Central memory CD8-positive, alpha-beta T cell (primary cell): Measurements from ENCODE around the gene MALRD1.
"Not testable (repeated sequence)": the region's sequence is repeated elsewhere in the genome, so short reads cannot be mapped to it uniquely, and the experiment has no call there.

ENCODE experiments used
- ATAC-seq: fragments of 150-1000 bp; cut with Tn5 transposase; replicated peaks from 2 replicates; pipeline ENCODE4 v1.10.0; 2022; ENCODE audit warnings: mild to moderate bottlenecking, moderate FRiP score, moderate number of reproducible peaks; ENCODE audit not compliant: poor library complexity, severe bottlenecking; ENCODE audit errors: extremely low read depth
- DNase-seq, 2 donors: peaks; one replicate each; pipeline ENCODE4 v3.0.0; 2021; ENCODE audit warnings: low spot score in 2 of 2
- H3K27ac Mint-ChIP-seq: one replicate; pipeline ENCODE4 v1.8.0; 2022; ENCODE audit warnings: low read depth, mild to moderate bottlenecking, moderate library complexity, mixed read lengths
- H3K27me3 Mint-ChIP-seq: one replicate; pipeline ENCODE4 v1.8.0; 2022; ENCODE audit warnings: mixed read lengths
- H3K36me3 Mint-ChIP-seq: one replicate; pipeline ENCODE4 v1.8.0; 2022; ENCODE audit warnings: mild to moderate bottlenecking, moderate library complexity, mixed read lengths; ENCODE audit not compliant: insufficient read depth
- H3K4me1 Mint-ChIP-seq: one replicate; pipeline ENCODE4 v1.8.0; 2022; ENCODE audit warnings: mixed read lengths
- H3K4me3 Mint-ChIP-seq: one replicate; pipeline ENCODE4 v1.8.0; 2022; ENCODE audit warnings: mild to moderate bottlenecking, moderate library complexity, mixed read lengths
- H3K9me3 Mint-ChIP-seq: one replicate; pipeline ENCODE4 v1.8.0; 2022; ENCODE audit warnings: mixed read lengths

MALRD1 gene

GRCh38 chr10:19491166-19491565 is 442.6 kb downstream of the MALRD1 start:
- H3K4me3 Mint-ChIP-seq: no peak overlapping the region
- H3K36me3 Mint-ChIP-seq: no peaks in the 10 kb centered on the region
- peaks cover 5% of the 10 kb centered on the region for H3K4me1 Mint-ChIP-seq
- H3K27me3 Mint-ChIP-seq: no peaks in the 10 kb centered on the region
- H3K9me3 Mint-ChIP-seq: peaks cover 27% of the 10 kb centered on the region
- DNase-seq (no peak), ATAC-seq (no peak)
- H3K27ac Mint-ChIP-seq: no peak overlapping the region

GRCh38 chr10:19493917-19494316 is 445.3 kb downstream of the MALRD1 start:
- ATAC-seq: no peak
- no peak overlapping the region for H3K27ac Mint-ChIP-seq
- no peak overlapping the region for H3K4me3 Mint-ChIP-seq
- no peak for DNase-seq
- no peaks in the 10 kb centered on the region for H3K36me3 Mint-ChIP-seq
- peaks cover 30% of the 10 kb centered on the region for H3K9me3 Mint-ChIP-seq
- no peaks in the 10 kb centered on the region for H3K27me3 Mint-ChIP-seq
- H3K4me1 Mint-ChIP-seq: peaks cover 3% of the 10 kb centered on the region

- no peaks in the 10 kb centered on the region for H3K36me3 Mint-ChIP-seq
- no peak overlapping the region for H3K27ac Mint-ChIP-seq
- no peak overlapping the region for H3K4me3 Mint-ChIP-seq
- H3K9me3 Mint-ChIP-seq: peaks cover 36% of the 10 kb centered on the region
- H3K4me1 Mint-ChIP-seq: no peaks in the 10 kb centered on the region
- DNase-seq (no peak), ATAC-seq (no peak)
- H3K27me3 Mint-ChIP-seq: no peaks in the 10 kb centered on the region
Measured at GRCh38 chr10:19497026-19497425, 448.4 kb downstream of the MALRD1 start.

- no peak for ATAC-seq
- Mint-ChIP-seq H3K27me3 (no peaks in the 10 kb centered on the region), H3K9me3 (peaks cover 36% of the 10 kb centered on the region), H3K36me3 (no peaks in the 10 kb centered on the region), H3K4me1 (no peaks in the 10 kb centered on the region), H3K4me3 (no peak overlapping the region), H3K27ac (no peak overlapping the region)
- no peak for DNase-seq
Measured at GRCh38 chr10:19498393-19499290, 450.0 kb downstream of the MALRD1 start.

GRCh38 chr10:19499291-19499770 is 450.7 kb downstream of the MALRD1 start:
- Mint-ChIP-seq H3K36me3 (no peaks in the 10 kb centered on the region), H3K9me3 (peaks cover 30% of the 10 kb centered on the region), H3K27me3 (no peaks in the 10 kb centered on the region), H3K27ac (no peak overlapping the region), H3K4me3 (no peak overlapping the region), H3K4me1 (no peaks in the 10 kb centered on the region)
- ATAC-seq (no peak), DNase-seq (no peak)

- peaks cover 22% of the 10 kb centered on the region for H3K9me3 Mint-ChIP-seq
- H3K4me3 Mint-ChIP-seq: no peak overlapping the region
- DNase-seq (no peak), ATAC-seq (no peak)
- no peaks in the 10 kb centered on the region for H3K27me3 Mint-ChIP-seq
- no peaks in the 10 kb centered on the region for H3K36me3 Mint-ChIP-seq
- no peak overlapping the region for H3K27ac Mint-ChIP-seq
- no peaks in the 10 kb centered on the region for H3K4me1 Mint-ChIP-seq
Measured at GRCh38 chr10:19500959-19501358, 452.4 kb downstream of the MALRD1 start.

- peaks cover 17% of the 10 kb centered on the region for H3K9me3 Mint-ChIP-seq
Measured at GRCh38 chr10:19505320-19506312, 457.0 kb downstream of the MALRD1 start.

GRCh38 chr10:19510005-19510732 is 461.6 kb downstream of the MALRD1 start:
- not testable (repeated sequence) for H3K4me3 Mint-ChIP-seq, H3K27ac Mint-ChIP-seq
- H3K9me3 Mint-ChIP-seq: peaks cover 18% of the 10 kb centered on the region

More at GRCh38 chr10:19505320-19506312, 457.0 kb downstream of the MALRD1 start:
- no peak for ATAC-seq
- Mint-ChIP-seq H3K27ac (no peak overlapping the region), H3K36me3 (no peaks in the 10 kb centered on the region), H3K4me3 (no peak overlapping the region), H3K27me3 (no peaks in the 10 kb centered on the region), H3K4me1 (no peaks in the 10 kb centered on the region)
- no peak for DNase-seq

GRCh38 chr10:19518109-19518508 is 469.5 kb downstream of the MALRD1 start:
- Mint-ChIP-seq H3K27ac (no peak overlapping the region), H3K36me3 (no peaks in the 10 kb centered on the region), H3K4me3 (no peak overlapping the region), H3K9me3 (no peaks in the 10 kb centered on the region), H3K27me3 (no peaks in the 10 kb centered on the region), H3K4me1 (no peaks in the 10 kb centered on the region)
- ATAC-seq (no peak), DNase-seq (no peak)

More at GRCh38 chr10:19510005-19510732, 461.6 kb downstream of the MALRD1 start:
- not testable (repeated sequence) for H3K27me3 Mint-ChIP-seq, H3K4me1 Mint-ChIP-seq, DNase-seq, ATAC-seq, H3K36me3 Mint-ChIP-seq

- no peaks in the 10 kb centered on the region for H3K27me3 Mint-ChIP-seq
- no peak overlapping the region for H3K4me3 Mint-ChIP-seq
- no peaks in the 10 kb centered on the region for H3K9me3 Mint-ChIP-seq
- no peak for ATAC-seq
- no peak overlapping the region for H3K27ac Mint-ChIP-seq
- H3K4me1 Mint-ChIP-seq: no peaks in the 10 kb centered on the region
- DNase-seq: no peak
- H3K36me3 Mint-ChIP-seq: no peaks in the 10 kb centered on the region
Measured at GRCh38 chr10:19518632-19519031, 470.0 kb downstream of the MALRD1 start.

GRCh38 chr10:19531324-19531723 is 482.7 kb downstream of the MALRD1 start:
- Mint-ChIP-seq H3K4me3 (no peak overlapping the region), H3K4me1 (no peaks in the 10 kb centered on the region), H3K27ac (no peak overlapping the region), H3K27me3 (no peaks in the 10 kb centered on the region), H3K36me3 (no peaks in the 10 kb centered on the region), H3K9me3 (no peaks in the 10 kb centered on the region)
- no peak for ATAC-seq
- DNase-seq: no peak

GRCh38 chr10:19532411-19532810 is 483.8 kb downstream of the MALRD1 start:
- H3K36me3 Mint-ChIP-seq: no peaks in the 10 kb centered on the region
- H3K4me1 Mint-ChIP-seq: no peaks in the 10 kb centered on the region
- DNase-seq (no peak), ATAC-seq (no peak)
- no peak overlapping the region for H3K4me3 Mint-ChIP-seq
- no peaks in the 10 kb centered on the region for H3K27me3 Mint-ChIP-seq
- H3K27ac Mint-ChIP-seq: no peak overlapping the region
- H3K9me3 Mint-ChIP-seq: no peaks in the 10 kb centered on the region
